H1 (cell line): Measurements from ENCODE around the gene SCGB2B2.

Experiments used
- BACH1 ChIP-seq: IDR thresholded peaks from 2 replicates; pipeline ENCODE4 v1.6.1; 2012; ENCODE audit warnings: low read length, improper control_type of control experiment
- SP1 ChIP-seq: IDR thresholded peaks from 2 replicates; pipeline ENCODE4 v1.6.1; 2011; ENCODE audit warnings: low read depth, low read length
- TF ChIP-seq, protein P1 (sequence below), 3 experiments: IDR thresholded peaks; 1 replicate in 2 of 3; 2 replicates in 1 of 3; pipeline versions ENCODE4 v1.5.1 to v1.6.1; 2011; ENCODE audit warnings: low read length in 3 of 3, mild to moderate bottlenecking in 3 of 3, inconsistent platforms in 2 of 3, low read depth in 1 of 3, moderate library complexity in 1 of 3; ENCODE audit not compliant: insufficient read depth in 1 of 3; ENCODE audit errors: control extremely low read depth in 1 of 3

DNA sequence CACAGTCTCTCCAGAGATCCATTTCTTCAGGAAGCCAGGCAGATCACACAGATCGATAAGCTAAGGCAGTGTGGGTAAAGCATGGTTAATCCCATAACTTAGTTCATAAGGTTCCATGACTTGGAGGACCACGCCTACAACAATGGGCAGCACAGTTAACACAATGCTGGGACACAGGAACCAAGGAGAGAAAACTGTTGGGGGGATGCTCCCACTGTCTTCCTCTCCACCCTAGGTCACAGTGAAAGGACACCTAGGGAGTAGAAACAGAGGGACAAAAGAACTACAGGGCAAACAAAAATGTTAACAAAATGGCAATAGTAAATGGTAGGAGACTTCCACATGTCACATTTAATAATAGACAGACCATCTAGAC lies 36.3 kb upstream of the SCGB2B2 start:
- TF ChIP-seq BACH1 (no peak), SP1 (no peak)
- TF ChIP-seq, protein P1, sequence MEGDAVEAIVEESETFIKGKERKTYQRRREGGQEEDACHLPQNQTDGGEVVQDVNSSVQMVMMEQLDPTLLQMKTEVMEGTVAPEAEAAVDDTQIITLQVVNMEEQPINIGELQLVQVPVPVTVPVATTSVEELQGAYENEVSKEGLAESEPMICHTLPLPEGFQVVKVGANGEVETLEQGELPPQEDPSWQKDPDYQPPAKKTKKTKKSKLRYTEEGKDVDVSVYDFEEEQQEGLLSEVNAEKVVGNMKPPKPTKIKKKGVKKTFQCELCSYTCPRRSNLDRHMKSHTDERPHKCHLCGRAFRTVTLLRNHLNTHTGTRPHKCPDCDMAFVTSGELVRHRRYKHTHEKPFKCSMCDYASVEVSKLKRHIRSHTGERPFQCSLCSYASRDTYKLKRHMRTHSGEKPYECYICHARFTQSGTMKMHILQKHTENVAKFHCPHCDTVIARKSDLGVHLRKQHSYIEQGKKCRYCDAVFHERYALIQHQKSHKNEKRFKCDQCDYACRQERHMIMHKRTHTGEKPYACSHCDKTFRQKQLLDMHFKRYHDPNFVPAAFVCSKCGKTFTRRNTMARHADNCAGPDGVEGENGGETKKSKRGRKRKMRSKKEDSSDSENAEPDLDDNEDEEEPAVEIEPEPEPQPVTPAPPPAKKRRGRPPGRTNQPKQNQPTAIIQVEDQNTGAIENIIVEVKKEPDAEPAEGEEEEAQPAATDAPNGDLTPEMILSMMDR (IDR thresholded peaks at IDR 0.05; ENCODE audit: control extremely low read depth in 1 of 3, insufficient read depth in 1 of 3, low read depth in 1 of 3, low read length in 3 of 3): no peak
